NOMO-1 (cell line): ENCODE measurements around the gene PRSS38.
A peak's percentile ranks its signal among the peaks of the same experiment; 100 is the strongest.

Experiments used
- DNase-seq, 2 experiments: peaks; one replicate each; lab custom pipeline; 2025; ENCODE audit not compliant: unreplicated experiment in 2 of 2; lab: John Stamatoyannopoulos, UW

Gene PRSS38

DNA sequence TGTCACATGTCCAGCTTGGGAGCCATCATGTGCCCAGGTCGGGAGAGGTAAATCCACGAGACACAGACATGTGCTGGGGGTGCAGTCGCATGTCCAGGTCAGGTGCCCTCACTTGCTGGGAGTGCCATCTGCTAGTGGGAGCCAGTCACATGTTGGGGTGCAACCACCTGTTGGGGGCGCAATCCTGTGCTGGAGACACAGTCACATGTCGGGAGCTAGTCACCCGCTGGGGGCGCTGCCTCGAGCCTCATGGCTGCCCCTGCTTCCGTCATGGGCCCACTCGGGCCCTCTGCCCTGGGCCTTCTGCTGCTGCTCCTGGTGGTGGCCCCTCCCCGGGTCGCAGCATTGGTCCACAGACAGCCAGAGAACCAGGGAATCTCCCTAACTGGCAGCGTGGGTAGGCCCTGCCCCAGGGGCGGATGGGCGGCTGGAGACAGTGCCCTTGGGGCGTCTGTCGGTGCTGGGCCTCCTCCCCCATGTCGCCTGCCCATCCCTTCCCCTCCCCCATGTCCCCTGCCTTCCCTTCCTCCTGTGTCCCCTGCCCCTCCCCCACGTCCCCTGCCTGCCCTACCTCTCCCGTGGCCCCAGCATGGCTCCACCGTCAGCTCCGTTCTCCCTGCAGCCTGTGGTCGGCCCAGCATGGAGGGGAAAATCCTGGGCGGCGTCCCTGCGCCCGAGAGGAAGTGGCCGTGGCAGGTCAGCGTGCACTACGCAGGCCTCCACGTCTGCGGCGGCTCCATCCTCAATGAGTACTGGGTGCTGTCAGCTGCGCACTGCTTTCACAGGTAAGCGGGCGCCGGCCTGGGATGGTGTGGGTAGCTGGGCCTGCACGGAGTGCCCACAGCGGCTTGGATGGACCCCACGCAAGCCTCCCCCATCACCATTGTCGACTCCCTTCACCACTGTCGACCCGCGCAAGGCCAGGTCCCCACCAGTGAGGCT, at the start of gene PRSS38:
Gene PRSS38, plus strand, starts transcription at position 208 of the 942 bp plus-strand sequence. Its CDS starts 42 bp downstream, at position 250.
- no peak for DNase-seq

GRCh38 chr1:227766015-227766634, 49.4 kb upstream of the PRSS38 start:
- peak in 1 of 2 experiments; percentile 20 for DNase-seq

DNA sequence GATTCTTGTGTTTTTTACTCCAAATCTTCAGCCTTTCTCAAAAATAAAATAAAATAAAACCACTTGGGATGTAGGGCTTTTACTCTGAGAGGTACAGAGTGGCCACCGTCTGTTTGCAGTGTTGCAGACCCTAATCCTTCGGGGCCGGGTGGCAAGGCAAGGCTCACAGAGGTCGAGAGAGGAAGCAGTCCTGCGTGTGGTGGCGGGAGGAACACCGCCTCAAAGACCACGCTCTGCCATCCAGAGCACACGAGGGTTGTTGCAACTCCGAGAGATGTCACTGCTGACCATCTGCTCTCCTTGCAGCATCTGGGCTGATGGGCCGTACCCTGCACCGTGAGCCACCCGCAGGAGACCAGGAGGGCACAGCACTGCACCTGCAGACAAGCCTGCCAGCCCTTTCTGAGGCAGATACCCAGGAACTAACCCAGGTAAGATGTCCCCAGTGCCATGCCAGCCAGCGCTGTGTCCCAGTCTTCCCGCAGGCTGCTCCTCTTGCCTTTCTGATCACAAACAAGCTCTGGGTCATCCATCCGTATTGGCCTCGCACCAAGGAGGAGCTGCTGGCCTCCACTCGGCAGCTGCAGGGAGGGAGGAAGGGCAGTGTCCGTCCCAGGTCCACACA, 48.7 kb upstream of the PRSS38 start:
- DNase-seq: no peak

GRCh38 chr1:227767401-227768124, 47.9 kb upstream of the PRSS38 start:
- no peak for DNase-seq

DNA sequence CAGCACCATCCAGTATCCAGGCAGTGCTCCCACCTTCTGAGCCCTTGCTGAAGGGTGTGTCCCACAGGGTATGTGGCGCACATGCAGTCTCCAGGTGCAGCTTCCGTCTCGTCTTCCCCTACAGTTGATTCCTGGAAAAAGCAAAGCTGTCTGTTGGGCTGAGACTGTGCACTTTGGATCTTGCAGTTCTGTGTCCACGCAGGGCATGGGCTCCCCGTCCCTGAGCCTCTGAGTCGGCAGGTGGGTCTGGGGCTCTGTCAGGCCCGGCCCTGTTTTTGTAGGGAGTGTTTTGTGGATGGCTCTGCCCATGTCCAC, 47.4 kb upstream of the PRSS38 start:
- DNase-seq: no peak

DNA sequence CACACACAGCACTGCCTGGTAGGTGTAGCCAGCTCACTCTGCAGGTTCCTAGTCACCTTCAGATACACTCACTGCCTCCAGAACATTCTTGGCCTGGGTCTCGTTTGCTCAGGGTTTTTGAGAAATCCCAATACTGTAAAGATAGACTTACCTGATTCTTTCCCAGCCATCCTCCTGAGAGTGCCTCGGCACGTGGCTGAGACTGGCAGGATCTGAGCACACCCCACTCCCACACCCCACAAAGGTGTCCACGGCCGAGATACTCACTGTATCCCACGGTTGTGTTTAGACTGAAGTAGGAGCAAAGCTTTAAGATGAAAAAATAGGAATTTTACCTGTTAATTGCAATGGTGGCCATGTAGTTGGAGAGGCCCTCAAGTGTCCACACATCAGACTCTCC, 46.8 kb upstream of the PRSS38 start:
- no peak for DNase-seq

GRCh38 chr1:227769047-227769935, 46.2 kb upstream of the PRSS38 start:
- DNase-seq: no peak

GRCh38 chr1:227769936-227770494, 45.5 kb upstream of the PRSS38 start:
- DNase-seq: no peak

DNA sequence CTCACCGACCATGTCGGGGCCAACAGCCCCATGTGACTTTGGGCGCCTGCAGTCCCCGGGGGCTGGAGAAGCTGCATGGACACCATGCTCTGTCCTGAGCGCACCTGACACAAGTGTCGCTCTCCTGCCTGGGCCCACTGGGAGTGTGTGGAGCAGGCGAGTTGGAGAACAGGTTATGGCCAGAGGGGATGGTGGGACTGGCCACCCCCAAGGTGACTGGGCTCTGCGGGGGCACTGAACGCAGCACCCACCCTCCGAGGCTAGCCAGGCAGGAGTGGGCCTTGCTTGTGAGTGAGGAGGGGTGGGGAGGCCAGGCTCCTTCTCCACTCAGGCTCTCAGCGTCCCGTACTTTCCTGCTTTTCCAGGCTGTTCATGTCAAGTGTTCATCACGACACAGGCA, 44.7 kb upstream of the PRSS38 start:
- DNase-seq: no peak

DNA sequence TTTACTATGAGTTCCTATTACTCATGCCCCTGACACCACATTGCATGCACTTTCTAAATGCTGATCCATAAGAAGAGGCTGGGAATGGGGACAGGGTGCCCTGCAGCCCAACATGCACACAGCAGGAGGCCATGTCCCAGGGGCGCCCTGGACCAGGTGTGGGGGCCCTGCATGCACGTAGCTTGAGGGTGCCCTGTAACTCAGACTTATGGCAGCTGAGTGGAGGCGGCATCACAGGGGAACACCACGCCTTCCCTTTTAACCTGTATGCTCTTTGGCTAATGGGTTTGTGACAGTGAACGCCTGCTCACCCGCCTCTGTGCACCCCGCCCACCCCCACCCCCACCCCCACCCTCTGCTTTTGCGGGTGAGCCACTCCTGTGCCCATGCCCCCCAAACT, 44.1 kb upstream of the PRSS38 start:
- DNase-seq: no peak

- DNase-seq: no peak
These were observed 43.7 kb upstream of the PRSS38 start for GRCh38 chr1:227771771-227772170.

DNA sequence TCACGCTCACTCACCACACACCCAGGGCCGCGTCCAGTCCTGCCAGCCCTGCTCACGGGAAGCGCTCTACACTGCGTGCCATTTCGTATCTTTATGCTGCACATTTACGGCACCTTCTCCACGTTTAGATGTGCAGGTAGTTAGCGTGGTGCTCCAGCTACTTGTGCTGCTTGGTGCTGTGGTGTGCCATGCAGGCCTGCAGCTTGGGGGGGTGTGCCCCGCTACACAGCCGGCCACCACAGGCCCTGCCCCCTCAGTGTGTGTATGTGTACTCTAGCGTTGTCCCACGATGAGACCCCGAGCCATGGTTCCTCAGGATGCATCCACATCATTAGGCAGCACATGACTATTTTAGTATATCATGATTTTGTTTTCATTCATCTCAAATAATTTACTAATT, 41.9 kb upstream of the PRSS38 start:
- no peak for DNase-seq

DNA sequence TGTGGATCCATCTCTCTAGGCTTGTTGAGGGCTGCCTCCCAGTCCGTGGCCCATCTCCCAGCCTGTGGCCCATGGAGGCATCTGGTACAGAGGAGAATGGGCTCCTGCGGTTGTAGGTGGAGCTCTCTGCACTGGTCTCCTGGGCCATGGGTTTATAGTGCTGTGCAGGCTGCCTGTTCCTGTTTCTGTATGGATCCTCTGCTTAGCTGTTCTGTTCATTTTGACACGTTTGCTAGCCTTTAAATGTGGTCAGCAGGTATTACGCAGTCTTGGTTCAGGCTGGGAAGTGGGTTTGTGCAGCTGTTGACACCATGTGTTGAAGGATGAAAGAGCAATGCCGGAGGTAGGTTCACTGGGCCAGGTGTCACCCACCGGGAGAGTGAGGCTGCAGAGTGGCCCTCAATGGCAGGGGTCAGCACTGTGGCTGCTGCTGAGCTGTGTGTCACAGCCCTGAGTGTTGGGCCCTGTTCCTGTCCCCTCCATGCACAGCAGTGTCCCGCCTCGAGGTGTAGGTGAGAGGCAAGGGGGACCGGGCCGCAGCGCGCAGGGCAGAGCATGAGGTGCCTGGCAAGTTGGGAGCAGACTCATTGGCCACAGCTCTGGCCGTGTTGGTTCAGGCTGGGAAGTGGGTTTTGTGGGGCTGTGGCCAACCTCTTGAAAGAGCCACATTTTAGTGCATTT, 41.3 kb upstream of the PRSS38 start:
- DNase-seq: no peak

DNA sequence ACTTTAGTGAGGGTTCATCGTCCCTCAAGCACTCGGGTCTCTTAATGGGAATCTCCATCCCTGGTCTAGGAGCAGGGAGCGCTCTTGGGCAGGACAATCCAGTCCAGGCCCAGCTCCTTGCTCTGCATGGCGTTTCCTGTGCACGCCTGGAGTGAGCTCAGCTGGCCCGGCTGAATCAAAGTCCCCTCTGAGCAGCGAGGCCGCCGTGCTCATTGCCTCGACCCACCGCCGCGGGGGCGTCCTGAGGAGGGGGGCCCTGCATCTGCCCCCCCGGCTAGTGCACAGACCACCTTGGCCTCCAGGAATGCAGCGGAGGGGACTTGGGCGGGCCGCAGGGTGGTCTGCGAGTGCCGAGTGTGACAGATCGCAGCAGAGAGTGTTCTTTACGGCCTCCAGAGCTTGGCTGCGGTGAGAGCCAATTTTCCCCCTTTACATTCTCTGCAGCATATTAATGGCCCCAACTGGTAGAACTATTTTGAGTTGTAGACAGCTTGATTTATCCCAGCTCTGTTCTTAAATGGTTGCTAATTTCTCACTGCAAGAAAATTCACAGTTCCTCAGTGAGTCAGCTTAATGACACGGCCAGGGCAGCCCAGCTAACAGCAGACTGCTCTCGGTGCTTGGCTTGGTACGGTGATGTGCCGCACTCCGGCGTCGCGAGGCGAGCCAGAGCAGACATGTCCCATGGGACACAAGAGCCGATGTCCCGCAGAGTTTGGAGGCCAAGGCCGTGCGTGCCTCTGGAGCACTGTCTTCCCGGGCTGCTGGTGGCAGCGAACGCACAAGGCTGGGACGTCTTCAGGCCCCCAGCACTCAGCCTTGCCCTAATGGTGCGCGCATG, 40.4 kb upstream of the PRSS38 start:
- DNase-seq: no peak

GRCh38 chr1:227775841-227776240, 39.6 kb upstream of the PRSS38 start:
- DNase-seq: no peak

GRCh38 chr1:227776331-227776771, 39.1 kb upstream of the PRSS38 start:
- no peak for DNase-seq

GRCh38 chr1:227777156-227777555, 38.3 kb upstream of the PRSS38 start:
- no peak for DNase-seq

GRCh38 chr1:227777646-227778045, 37.8 kb upstream of the PRSS38 start:
- no peak for DNase-seq
